GM19025 (cell line): ENCODE results near the gene ALX4.

Experiments
- ATAC-seq: cut with Tn5 transposase; IDR thresholded peaks from one replicate; pipeline ENCODE4 v1.9.1; 2021; ENCODE audit warnings: mild to moderate bottlenecking, low read depth, moderate library complexity; ENCODE audit not compliant: unreplicated experiment

ALX4 gene

DNA sequence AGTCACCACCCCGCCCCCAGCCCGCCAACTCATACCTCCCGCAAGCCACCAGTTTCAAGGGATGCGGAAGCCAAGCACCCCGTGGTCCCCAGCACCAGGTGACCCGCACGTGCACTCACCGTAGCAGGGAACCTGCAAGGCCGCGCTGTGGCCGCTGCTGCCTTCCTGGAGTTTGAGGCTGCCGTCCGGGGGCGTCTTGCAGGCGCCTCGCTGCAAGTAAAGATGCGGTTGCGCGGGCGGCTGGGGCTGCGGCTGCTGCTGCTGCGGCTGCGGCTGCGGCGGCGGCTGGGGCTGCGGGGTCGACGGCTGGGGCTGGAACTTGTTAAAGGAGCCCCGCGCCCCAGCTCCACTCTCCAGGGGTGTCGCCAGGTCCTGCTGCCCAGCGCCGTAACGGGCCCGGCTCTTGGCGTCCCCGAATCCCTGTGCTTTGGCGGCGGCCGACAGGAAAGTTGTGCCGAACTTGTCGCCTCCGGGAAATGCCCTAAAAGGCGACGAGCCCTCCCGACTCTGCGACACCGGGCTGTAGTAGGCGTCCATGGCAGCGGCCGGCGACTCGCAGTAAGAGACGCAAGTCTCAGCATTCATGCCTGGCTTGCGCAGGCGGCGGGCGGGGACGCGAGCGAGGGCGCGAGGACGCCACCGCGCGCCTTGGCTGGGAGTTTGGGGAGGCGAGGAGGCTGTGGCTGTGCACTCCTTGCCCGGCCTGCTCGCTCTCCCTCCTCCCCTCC, at the start of gene ALX4:
Gene ALX4 (minus strand): TSS at position 662 of the 728 bp plus-strand sequence. CDS start 77 bp downstream, at position 585.
- no peak for ATAC-seq

DNA sequence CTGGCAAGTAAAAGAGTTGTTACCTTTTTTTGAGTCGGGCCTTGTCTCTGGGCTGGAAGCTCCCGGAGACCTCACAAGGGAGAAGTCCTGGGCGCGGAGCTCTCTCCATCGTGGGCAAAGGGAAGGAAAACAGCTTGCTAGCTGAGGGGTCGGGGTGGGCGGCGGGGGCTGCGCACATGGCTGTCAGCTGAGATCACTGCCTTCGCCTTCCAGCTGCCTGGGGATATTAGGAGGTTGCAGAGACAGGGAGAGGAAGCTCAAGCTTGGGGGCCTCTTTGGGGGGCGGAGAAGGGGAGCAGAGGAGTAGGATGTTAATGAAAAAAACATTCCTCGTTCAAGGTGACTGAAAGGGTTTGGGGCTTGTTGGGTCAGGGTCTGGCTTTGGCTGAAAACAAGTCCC, 49.2 kb upstream of the ALX4 start:
- no peak for ATAC-seq

DNA sequence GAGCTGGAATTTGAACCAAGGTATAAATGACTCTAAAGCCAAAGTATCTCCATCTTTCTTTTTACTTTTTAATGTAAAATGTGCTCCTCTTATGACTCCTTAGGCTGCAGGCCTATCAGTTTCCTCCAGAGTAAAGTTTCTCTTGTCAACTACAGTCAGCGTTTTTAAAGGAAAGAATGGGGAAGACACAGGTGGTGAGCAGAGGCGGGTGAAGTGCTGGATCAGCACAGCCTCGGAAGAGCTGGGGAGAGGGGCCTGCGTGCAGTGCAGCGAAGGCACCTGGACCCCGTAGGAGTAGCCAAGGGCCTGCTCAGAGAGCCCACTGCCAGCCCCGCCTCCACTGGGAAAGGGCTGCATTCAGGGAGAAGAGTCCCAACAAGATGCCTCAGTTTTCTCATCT, 48.8 kb upstream of the ALX4 start:
- ATAC-seq, result no peak

DNA sequence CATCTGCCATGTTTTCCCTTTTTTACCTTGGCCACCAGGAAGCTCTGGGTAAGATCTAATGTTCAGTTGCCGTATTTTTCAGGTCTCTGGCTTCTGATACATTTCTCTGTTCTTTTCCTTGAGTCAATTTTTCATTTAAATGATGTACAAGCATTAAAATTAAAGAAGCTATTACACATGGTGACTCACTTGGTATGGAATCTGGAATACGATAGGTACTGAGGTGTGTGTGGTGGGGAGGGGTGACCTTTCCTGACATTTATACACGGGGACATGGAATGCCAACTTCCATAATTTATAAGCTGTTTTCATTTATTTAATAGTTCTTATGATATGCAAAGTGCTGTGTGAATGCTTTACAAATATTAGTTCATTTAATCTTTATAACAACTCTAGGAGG, 47.8 kb upstream of the ALX4 start:
- ATAC-seq, result no peak

DNA sequence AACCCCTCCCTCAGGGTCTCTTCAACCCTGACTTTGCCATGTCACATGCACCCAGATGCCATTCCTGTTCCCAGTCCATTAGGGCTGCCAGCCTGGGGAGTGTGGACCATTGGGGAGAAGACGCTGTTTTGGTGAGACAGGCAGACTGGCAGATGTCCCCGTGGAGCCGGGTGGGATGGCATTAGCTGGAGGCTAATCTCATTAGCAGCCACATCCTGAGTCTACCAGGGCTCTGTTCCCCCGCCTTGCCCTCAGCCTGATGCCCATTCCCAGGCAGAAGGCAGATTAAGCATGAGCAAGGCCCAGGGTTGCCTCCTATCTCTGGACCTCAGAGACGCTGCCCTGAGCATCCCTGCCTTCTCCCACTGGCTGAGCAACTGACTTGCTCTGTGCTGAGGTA, 46.4 kb upstream of the ALX4 start:
- no peak for ATAC-seq

DNA sequence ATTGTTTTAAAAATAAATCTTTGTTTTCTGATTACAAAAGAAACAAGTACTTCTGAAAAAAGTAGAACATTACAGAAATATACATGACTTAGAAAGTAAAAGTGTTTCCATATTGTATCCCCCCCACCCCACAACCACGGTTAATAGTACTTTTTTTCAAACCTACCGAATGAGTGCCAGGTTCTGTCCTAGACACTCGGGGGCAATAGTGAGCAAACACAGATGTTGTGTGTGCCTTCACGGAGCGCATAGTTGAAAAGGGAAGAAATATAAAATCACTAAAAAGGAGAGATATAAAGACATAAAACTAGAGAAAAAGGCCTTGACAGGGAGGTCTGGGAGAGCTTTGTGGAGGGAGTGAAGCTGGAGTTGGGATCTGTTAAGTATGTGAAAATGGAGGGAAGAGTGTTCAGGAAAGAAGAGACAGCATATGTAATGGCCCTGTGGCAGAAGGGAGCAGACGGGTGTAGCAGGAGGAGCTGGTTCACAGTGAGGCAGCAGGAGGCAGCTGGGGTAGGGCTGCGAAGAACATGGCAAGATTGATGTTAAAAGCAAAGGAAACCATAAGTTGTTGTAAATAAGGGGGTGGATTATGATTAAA, 42.1 kb upstream of the ALX4 start:
- no peak for ATAC-seq

DNA sequence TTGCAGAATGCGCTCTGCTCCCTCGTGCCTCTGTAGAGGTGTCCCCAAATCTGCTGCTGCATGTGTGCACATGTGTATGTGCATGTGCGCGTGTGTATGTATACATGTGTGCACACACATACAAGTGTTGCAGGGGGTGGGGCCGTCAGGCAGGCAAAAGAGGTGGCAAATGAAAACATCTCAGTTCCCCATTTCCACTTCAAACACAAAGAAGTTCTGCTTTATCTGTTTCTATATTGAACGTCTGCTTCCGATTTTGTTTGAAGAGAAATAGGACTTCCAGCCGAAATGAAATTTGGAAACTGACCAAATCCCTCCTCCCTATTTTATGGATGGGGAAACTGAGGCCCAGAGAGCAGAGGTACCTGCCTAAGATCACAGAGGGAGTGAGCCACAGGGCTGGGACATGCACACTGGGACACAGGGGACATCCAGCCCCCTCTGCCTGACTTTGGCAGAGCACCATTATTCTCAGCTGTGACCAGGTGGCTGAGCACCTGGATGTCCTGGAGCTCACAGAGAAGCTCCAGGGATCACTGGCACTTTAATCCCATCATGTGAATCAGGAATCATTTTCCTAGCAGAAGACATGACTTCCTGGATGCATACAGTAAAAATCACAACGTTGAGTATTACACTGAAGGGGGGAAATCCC, 41.2 kb upstream of the ALX4 start:
- ATAC-seq, result peak; percentile 53

DNA sequence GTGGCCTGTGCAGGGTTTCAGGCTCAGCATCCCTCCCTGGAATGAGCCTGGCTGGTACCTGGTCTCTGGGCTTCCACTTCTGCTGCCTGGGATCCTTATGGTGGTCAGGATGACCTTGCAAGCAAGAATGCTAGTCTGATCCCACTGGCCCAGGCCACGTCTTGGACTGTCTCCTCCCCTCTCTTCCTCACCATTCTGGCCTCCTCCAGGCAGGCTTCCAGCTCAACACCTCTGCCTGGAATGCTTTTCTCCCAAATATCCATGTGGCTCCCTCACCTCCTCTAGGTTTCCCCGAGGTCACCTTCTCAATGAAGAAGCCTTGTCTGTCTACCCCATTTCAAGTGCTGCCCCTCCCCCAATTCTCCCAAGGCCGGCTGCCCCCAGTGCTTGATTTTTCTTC, 39.4 kb upstream of the ALX4 start:
- no peak for ATAC-seq

DNA sequence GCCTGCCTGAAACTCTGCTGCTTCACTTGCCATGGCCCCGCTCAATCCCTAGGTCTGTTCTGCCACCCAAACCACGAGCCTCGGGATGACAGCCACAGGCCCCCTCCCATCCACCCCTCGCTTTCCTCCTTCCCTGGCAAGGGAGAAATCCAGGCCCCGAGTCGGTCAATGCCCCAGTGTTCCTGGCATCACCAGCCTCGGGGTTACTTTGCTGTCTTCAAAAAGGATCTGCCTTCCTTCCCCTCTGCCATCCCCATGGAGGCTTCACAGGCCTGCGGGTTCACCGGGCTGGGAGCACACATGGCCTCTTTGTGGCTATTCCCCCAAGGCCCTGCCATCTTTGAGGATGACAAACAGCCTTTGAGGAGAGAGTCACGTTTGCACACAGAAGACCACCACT, 38.8 kb upstream of the ALX4 start:
- no peak for ATAC-seq

DNA sequence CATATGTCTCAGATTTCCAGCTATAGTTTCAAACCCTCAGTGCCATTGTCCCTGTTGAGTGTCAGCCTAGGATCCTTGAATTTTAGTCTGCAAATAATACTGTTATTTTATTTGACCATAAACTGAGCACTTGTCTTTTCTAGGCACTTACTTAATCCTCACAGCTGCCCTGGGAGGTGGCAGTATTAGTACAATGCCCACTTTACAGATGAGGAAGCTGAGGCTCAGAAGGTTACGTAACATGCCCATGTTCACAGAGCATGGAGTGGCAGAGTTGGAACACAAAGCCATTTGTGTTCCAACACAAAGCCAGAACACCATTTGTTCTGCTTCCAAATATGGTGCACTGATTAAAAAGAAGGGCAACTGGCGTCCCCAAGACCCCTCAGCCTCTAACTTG, 38.2 kb upstream of the ALX4 start:
- no peak for ATAC-seq

DNA sequence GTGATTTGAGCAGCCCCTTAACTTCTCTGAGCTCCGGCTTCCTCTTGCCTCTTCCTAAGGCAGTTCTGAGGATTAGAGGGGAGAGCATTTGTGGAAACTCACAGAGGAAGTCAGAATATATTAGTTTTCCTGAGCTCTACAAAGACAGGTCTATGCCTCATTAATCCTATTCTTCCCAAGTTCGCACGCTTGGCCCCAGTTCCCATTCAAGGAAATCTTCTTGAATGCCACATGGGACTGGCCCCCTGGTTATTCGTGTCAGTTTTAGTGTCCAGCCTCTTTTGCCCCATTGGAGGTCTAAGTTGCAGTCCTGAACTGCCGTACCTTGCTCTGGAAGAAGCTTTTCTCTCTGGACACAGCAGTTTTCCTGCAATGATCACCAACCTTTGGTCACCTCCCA, 37.6 kb upstream of the ALX4 start:
- no peak for ATAC-seq

DNA sequence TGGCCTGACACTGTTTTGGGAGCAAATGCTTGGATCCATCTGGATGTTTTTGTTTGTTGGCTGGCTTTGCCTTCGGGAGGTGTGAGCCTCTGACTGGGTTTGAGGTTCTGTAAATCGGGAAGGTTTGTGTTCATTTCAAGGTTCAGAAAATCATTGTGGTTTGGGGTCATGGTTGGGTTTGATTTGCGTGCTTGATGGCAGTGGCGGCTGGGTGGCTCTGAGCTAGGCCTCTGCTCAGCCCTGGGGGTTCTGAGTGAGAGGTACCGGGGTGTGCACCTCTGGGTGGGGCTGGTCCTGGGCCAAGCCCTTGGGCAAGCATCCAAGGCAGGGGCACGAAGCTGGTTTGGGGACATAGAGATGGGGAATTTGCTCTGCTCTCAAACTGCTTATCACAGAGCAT, 37.0 kb upstream of the ALX4 start:
- no peak for ATAC-seq

DNA sequence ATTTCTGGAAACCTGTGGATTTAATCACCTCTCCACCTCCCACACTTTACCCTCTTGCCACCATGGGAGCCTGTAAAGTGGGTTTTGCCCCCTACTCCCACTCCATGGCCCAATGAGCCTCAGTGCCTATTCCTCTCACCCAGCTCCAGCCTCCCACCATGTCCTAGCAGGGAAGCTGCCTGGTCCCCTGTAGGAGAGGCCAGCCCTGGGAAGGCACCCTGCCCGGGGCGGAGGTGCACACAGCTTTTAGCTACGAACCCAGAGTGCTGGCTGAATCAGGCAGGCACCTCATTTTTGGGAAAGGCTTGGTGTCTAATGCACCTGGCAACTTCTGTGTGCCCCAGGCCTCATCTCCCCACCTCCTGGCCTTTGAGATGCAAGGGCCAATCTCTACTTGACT, 35.8 kb upstream of the ALX4 start:
- ATAC-seq, result no peak

DNA sequence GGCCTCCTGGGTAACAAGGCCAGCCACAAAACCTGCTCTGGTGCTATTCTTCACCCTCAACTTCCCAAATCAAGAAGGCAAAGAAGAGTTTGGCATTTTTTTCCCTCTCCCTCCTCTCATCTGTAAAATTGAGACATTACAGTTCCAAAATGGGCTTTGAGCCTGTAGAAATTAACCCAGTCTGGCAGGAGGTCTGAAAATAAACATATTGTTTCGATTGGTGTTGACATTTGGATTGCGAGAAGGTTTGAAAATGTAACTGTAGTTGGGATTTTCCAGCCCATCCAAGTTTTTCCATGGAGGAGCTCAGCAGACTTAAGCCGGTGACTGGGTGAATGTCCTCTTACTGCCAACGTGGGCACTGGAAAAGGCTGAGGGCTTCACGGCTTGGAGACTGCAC, 35.0 kb upstream of the ALX4 start:
- ATAC-seq, result no peak

DNA sequence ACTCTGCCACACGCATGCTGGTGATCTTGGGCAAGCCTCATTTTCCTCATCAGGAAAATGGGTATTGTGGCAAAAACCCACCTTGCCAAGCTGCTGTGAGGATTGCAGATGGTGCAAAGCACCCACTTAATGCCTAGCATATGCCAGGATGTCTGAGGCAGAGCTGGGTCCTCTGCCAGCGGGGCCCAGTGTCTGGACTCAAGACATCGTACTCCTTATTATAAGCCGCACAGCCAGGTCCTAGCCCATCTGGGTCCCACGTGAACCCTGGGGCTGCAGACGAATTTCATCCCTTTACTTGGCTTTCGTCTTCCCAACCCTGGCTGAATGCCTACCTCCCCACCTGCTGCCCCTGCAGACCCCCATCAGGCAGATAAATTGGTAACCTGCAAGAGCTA, 34.5 kb upstream of the ALX4 start:
- no peak for ATAC-seq

DNA sequence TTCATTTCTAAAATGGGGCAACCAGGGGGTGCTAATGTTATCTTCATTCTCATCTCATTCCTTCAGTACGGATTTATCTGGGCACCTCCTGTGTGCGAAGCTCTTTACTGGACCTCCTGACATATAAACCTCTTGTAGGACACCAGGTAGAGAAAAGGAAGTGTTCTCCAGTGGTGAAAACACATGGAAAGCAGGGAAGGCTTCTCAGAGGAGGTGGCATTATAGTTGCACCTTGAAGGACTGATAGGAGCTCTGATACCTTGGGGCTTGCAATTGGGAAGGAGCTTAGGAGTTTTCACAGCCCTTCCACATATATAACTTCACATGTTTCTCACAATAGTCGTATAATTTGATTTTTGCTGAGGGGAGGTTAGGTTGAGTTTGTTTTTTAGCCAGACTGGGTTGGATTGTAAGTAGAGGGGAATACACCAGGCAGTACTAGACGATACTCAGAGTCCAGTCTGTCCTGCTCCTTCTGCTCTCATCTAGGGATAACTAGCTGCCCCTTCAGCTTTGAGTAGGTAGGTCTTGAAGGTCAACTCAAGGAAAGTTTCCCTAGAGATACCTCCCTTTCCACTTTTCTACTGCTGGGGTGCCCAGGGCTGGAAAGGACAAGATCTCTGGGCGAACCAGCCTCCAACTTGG, 34.0 kb upstream of the ALX4 start:
- ATAC-seq, result no peak

DNA sequence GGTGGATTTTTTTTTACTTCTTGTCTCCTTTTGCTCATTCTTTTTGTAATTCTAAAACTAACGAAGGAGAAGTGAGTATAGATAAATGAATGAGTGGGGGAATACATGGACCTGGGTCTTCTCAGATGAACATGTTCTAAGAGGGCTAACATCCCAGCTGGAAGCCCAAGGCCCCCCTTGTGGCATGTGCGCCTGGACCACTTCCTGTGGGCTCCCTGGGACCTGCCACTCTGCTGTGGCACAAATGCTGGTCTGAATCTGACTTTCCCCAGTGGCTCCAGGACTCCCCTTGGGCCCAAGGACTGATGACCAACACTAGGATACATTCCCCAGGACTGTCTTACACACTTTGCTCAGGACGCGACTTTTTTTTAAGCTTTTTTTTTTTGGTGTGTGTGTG, 32.7 kb upstream of the ALX4 start:
- ATAC-seq, result no peak

DNA sequence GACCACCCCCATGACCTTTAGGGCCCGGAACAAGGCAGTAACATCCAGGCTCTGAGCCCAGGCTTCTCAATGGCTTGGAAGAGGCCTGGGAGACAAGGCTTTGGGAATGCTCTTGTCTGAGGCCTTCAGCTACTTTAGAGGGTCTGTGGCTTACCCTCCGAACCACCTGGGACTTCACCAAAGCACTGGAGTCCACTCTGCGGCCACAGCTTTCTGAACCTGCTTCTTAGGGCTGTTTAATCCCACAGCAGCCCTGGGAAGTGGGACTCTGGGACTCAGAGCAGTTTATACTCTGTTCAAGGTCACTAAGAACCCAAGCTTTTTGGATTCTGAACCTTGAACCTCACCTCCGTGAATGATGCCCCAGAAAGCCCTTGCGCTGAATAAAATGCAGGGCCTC, 30.7 kb upstream of the ALX4 start:
- ATAC-seq, result no peak

DNA sequence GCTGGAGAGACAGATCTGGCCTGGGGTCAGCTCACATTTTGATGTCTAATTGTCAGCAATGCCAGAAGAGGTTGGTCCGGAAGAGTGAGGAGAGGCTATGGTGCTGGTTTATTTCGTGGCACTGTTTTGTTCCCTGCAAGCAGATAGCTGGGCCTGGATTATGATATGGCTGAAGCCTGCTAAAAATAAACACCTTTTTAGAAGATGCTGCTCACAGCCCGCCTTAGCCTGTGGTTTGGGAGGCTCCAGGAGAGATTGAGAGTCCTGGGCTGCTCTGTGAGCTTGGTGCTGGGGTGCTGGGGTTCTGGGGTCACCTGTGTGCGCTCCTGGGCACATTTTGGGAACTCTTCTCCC, 29.6 kb upstream of the ALX4 start:
- ATAC-seq, result no peak

DNA sequence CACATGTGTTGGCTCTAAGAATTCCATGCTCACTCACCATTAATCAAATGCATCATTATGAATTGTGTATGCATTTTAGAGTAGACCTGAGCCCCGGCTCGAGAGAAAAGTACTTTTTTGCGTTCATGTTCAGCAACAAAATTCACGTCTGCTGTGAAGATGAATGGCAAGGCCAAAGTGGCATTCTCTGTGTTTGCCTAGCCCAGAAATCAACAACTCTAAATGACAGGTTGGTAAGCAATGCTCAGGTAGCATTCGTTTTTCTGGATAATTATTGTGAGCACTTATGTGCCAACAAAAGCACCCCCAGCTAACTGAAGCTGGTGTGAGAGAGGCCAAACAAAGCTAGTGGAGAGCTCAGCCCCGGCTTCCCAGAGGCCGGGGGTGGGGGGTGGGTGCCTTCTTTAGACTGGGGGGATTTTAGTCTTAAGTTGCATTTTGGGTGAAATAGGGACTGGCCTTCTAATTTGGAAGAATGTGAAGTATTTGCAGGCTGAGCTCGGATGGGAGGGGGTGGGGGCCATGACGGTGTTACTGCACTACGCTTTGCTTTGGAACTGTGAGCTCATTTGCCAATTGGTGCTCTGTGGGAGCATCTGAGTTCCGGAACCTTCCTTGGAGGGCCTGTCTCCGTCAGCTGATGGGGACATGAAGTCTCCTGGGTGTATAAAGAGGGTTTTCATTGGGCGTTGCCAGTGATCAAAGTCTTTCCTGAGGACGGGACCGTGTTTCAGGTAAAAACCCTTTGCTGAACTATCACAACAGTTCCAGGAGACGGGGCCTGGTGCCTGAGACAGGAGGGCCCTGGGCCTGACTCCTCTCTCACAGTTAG, 29.0 kb upstream of the ALX4 start:
- no peak for ATAC-seq

DNA sequence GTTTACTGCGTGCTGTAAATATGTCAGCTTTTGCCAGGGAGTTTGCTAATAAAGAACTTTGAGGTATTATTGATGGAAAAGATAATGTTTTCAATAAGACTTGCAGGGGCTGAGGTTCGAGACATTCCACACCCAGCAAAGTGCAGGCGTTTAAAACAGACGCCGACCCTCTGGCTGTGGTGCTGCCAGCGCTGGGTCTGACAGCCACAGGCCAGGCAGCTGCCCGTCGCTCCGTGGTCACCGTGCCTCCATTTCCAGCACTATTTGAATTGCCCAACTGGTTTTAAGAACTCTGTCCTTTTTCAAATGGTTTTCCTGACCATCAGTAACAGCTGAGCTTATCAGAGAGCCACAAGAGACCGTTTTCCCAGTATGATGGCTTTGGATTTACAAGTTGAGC, 28.1 kb upstream of the ALX4 start:
- ATAC-seq, result no peak
